H1 (cell line): ENCODE results near the gene FANCM. TPM values are rescaled to one million over a fixed set of nuclear protein-coding genes. Genes with fewer than 3 reads are reported as not detected.

Experiments
- CTCF ChIA-PET: fragments of 300-600 bp; sonication (Branson Sonifier 250); formaldehyde crosslinking; loops from one replicate; lab custom pipeline; 2021; ENCODE audit not compliant: partially characterized antibody; lab: Charles Lee
- POLR2A ChIA-PET: fragments of 300-600 bp; sonication (Branson Sonifier 250); formaldehyde crosslinking; loops from one replicate; lab custom pipeline; 2021; ENCODE audit warnings: inconsistent platforms; ENCODE audit not compliant: partially characterized antibody; lab: Charles Lee
- DNase-seq, 2 experiments: peaks; one replicate each; pipeline versions ENCODE4 v3.0.0 to v3.0.0-alpha.2; 2010 to 2022; ENCODE audit warnings: low spot score in 2 of 2, low read depth in 1 of 2, mixed read lengths in 1 of 2
- FAIRE-seq: peaks from 2 replicates; lab custom pipeline; 2011; peaks lifted over from hg19 to GRCh38; lab: Jason Lieb, UNC
- H2AFZ ChIP-seq: 2 replicates; pipeline ENCODE4 v1.8.1; 2012; ENCODE audit warnings: low read length, inconsistent platforms
- H2AK5ac ChIP-seq: 2 replicates; pipeline ENCODE4 v1.6.1; 2013; ENCODE audit warnings: low read depth, low read length
- H2BK120ac ChIP-seq: replicated peaks from 2 replicates; pipeline ENCODE3; 2013; ENCODE audit warnings: low read depth, low read length, inconsistent platforms
- H2BK12ac ChIP-seq: 2 replicates; pipeline ENCODE4 v1.6.1; 2013; ENCODE audit warnings: low read depth, low read length
- H2BK15ac ChIP-seq: 2 replicates; pipeline ENCODE4 v1.6.1; 2013; ENCODE audit warnings: low read length
- H2BK20ac ChIP-seq: 2 replicates; pipeline ENCODE4 v1.6.1; 2013; ENCODE audit warnings: low read length
- H2BK5ac ChIP-seq: 2 replicates; pipeline ENCODE4 v1.6.1; 2013; ENCODE audit warnings: low read depth, low read length
- H3K14ac ChIP-seq: 2 replicates; pipeline ENCODE4 v1.6.1; 2013; ENCODE audit warnings: inconsistent platforms; ENCODE audit not compliant: insufficient read length
- H3K18ac ChIP-seq: 2 replicates; pipeline ENCODE4 v1.6.1; 2013; ENCODE audit warnings: low read length; ENCODE audit errors: extremely low read depth
- H3K23ac ChIP-seq: 2 replicates; pipeline ENCODE4 v1.6.1; 2013; ENCODE audit warnings: inconsistent platforms; ENCODE audit not compliant: insufficient read length
- H3K23me2 ChIP-seq: 2 replicates; pipeline ENCODE4 v1.6.1; 2013; ENCODE audit warnings: low read depth, low read length
- H3K27ac ChIP-seq: 2 replicates; pipeline ENCODE4 v1.6.1; 2011; ENCODE audit warnings: low read depth, low read length, inconsistent platforms
- H3K27me3 ChIP-seq, 4 experiments: replicated peaks in 1 of 4; 1 replicate in 1 of 4; 2 replicates in 3 of 4; pipeline versions ENCODE4 v1.6.1 to v1.8.1; 2011 to 2013; ENCODE audit warnings: low read length in 3 of 4, mild to moderate bottlenecking in 3 of 4, inconsistent platforms in 2 of 4, mixed read lengths in 2 of 4, moderate library complexity in 1 of 4; ENCODE audit not compliant: control insufficient read depth in 3 of 4, insufficient read depth in 3 of 4; ENCODE audit errors: extremely low read depth in 1 of 4
- H3K36me3 ChIP-seq, 4 experiments: 2 replicates each; pipeline versions ENCODE4 v1.6.1 to v1.8.1; 2011 to 2013; ENCODE audit warnings: mild to moderate bottlenecking in 4 of 4, low read length in 3 of 4, moderate library complexity in 2 of 4, control low read depth in 1 of 4, inconsistent platforms in 1 of 4; ENCODE audit not compliant: insufficient read depth in 4 of 4, control insufficient read depth in 2 of 4
- H3K4ac ChIP-seq: replicated peaks from 2 replicates; pipeline ENCODE3; 2013; ENCODE audit warnings: low read length, low read depth, mixed read lengths, inconsistent platforms; ENCODE audit not compliant: insufficient read length
- H3K4me1 ChIP-seq, 4 experiments: replicated peaks in 1 of 4; 1 replicate in 1 of 4; 2 replicates in 3 of 4; pipeline versions ENCODE4 v1.6.1 to v1.8.1; 2011 to 2013; ENCODE audit warnings: low read length in 3 of 4, inconsistent platforms in 2 of 4, mixed read lengths in 1 of 4; ENCODE audit not compliant: insufficient read depth in 4 of 4, control insufficient read depth in 3 of 4
- H3K4me2 ChIP-seq, 2 experiments: 2 replicates each; pipeline versions ENCODE4 v1.6.1 to v1.8.1; 2011 to 2013; ENCODE audit warnings: low read depth in 2 of 2, low read length in 2 of 2, control low read depth in 1 of 2, inconsistent platforms in 1 of 2, mild to moderate bottlenecking in 1 of 2; ENCODE audit not compliant: insufficient read depth in 1 of 2
- H3K4me3 ChIP-seq, 4 experiments: fragments of 200-600, 300-600 bp in 1 of 4; sonication (generic), shearing (Covaris generic), sonication (Bioruptor Twin) in 1 of 4; 2 replicates each; pipeline versions ENCODE4 v1.5.1 to v1.8.1; 2011 to 2016; ENCODE audit warnings: low read length in 4 of 4, low read depth in 3 of 4, control low read depth in 2 of 4, inconsistent platforms in 2 of 4, mild to moderate bottlenecking in 2 of 4, mixed read lengths in 1 of 4, moderate library complexity in 1 of 4; ENCODE audit not compliant: insufficient read depth in 2 of 4; ENCODE audit errors: extremely low read depth in 1 of 4
- H3K56ac ChIP-seq: replicated peaks from 2 replicates; pipeline ENCODE3; 2013; ENCODE audit warnings: low read depth, mild to moderate bottlenecking, mixed read lengths, low read length, inconsistent platforms; ENCODE audit not compliant: insufficient read length
- H3K79me1 ChIP-seq: 2 replicates; pipeline ENCODE4 v1.6.1; 2013; ENCODE audit warnings: low read depth, low read length, control low read depth
- H3K79me2 ChIP-seq, 2 experiments: 2 replicates each; pipeline versions ENCODE4 v1.6.1 to v1.8.1; 2012 to 2013; ENCODE audit warnings: low read length in 2 of 2, mild to moderate bottlenecking in 2 of 2, inconsistent platforms in 1 of 2; ENCODE audit not compliant: insufficient read depth in 2 of 2, control insufficient read depth in 1 of 2
- H3K9ac ChIP-seq, 4 experiments: replicated peaks in 1 of 4; 1 replicate in 1 of 4; 2 replicates in 3 of 4; pipeline versions ENCODE4 v1.6.1 to v1.8.1; 2011 to 2013; ENCODE audit warnings: low read depth in 3 of 4, low read length in 3 of 4, control low read depth in 2 of 4, mild to moderate bottlenecking in 2 of 4, moderate library complexity in 2 of 4, inconsistent platforms in 1 of 4; ENCODE audit errors: extremely low read depth in 1 of 4
- H3K9me3 ChIP-seq, 2 experiments: 2 replicates each; pipeline versions ENCODE4 v1.6.1 to v1.8.1; 2012 to 2013; ENCODE audit warnings: mild to moderate bottlenecking in 2 of 2, moderate library complexity in 2 of 2, control low read depth in 1 of 2, inconsistent platforms in 1 of 2, low read depth in 1 of 2, low read length in 1 of 2, mixed read lengths in 1 of 2; ENCODE audit not compliant: insufficient read depth in 2 of 2
- H4K20me1 ChIP-seq, 2 experiments: replicated peaks in 1 of 2; 2 replicates each; pipeline versions ENCODE3 to v1.8.1; 2011 to 2013; ENCODE audit warnings: inconsistent platforms in 2 of 2, low read length in 2 of 2, mild to moderate bottlenecking in 1 of 2; ENCODE audit not compliant: insufficient read depth in 2 of 2, control insufficient read depth in 1 of 2
- H4K5ac ChIP-seq: 2 replicates; pipeline ENCODE4 v1.6.1; 2013; ENCODE audit warnings: low read length, low read depth, mixed read lengths, inconsistent platforms; ENCODE audit not compliant: insufficient read length
- H4K8ac ChIP-seq: 2 replicates; pipeline ENCODE4 v1.8.0; 2013; ENCODE audit warnings: mild to moderate bottlenecking, moderate library complexity, low read length, inconsistent platforms; ENCODE audit not compliant: insufficient read depth; ENCODE audit errors: extremely low read depth
- H4K91ac ChIP-seq: replicated peaks from 2 replicates; pipeline ENCODE3; 2013; ENCODE audit warnings: low read length, mixed read lengths, inconsistent platforms; ENCODE audit not compliant: insufficient read length
- CHD2 ChIP-seq: IDR thresholded peaks from 2 replicates; pipeline ENCODE4 v1.6.1; 2012; ENCODE audit warnings: low read length, improper control_type of control experiment
- E2F6 ChIP-seq: IDR thresholded peaks from 2 replicates; pipeline ENCODE4 v1.6.1; 2012; ENCODE audit warnings: inconsistent platforms
- EGR1 ChIP-seq: IDR thresholded peaks from 2 replicates; pipeline ENCODE4 v1.6.1; 2011; ENCODE audit warnings: low read depth, low read length, borderline replicate concordance
- EZH2 ChIP-seq: fragments of 200-600 bp; sonication (generic); IDR thresholded peaks from 2 replicates; pipeline ENCODE4 v1.7.1; 2012; ENCODE audit warnings: low read depth, mild to moderate bottlenecking, moderate library complexity, low read length, inconsistent platforms; ENCODE audit not compliant: severe bottlenecking
- MAFK ChIP-seq: IDR thresholded peaks from 2 replicates; pipeline ENCODE4 v1.6.1; 2012; ENCODE audit warnings: low read depth, mild to moderate bottlenecking, improper control_type of control experiment, low read length
- RFX5 ChIP-seq: IDR thresholded peaks from 2 replicates; pipeline ENCODE4 v1.6.1; 2011; ENCODE audit warnings: low read depth, low read length, improper control_type of control experiment, borderline replicate concordance
- SRF ChIP-seq: IDR thresholded peaks from 2 replicates; pipeline ENCODE4 v1.6.1; 2011; ENCODE audit warnings: mild to moderate bottlenecking, low read depth, low read length, moderate library complexity
- SUZ12 ChIP-seq: fragments of 200-600 bp; sonication (generic); IDR thresholded peaks from 2 replicates; pipeline ENCODE4 v1.6.1; 2012; ENCODE audit warnings: mild to moderate bottlenecking, inconsistent platforms, low read length, moderate library complexity, mixed read lengths
- TEAD4 ChIP-seq: IDR thresholded peaks from 2 replicates; pipeline ENCODE4 v1.6.1; 2012; ENCODE audit warnings: low read depth, low read length, inconsistent platforms, mixed read lengths
- WGBS, 2 experiments: shearing (Covaris generic) in 1 of 2; methylation state at CpG; one replicate each; pipeline versions ENCODE4 v1.1.6 to v1.1.7; 2013 to 2015; ENCODE audit warnings: low lambda C conversion rate in 2 of 2, mixed read lengths in 2 of 2, inconsistent platforms in 1 of 2, low coverage in 1 of 2, missing lambda C conversion rate in 1 of 2; ENCODE audit not compliant: insufficient replicate concordance in 2 of 2, insufficient coverage in 1 of 2, insufficient read length in 1 of 2; ENCODE audit errors: extremely low coverage in 1 of 2, missing lambda C conversion rate in 1 of 2; 5-methylcytosine and 5-hydroxymethylcytosine counted together
- polyA plus RNA-seq, 7 experiments: library from polyadenylated mRNA; depleted of rRNA in 3 of 7; stranded (reverse) in 5 of 7; unstranded in 2 of 7; fragments of >200 nt in 5 of 7; fragments of 200-250 nt in 2 of 7; gene quantifications; 1 replicate in 5 of 7; 2 replicates in 1 of 7; 4 replicates in 1 of 7; pipeline versions ENCODE4 v1.2.1 to v1.2.3, GENCODE V29; 2011 to 2013; ENCODE audit warnings: missing spikeins in 2 of 7, mixed read lengths in 2 of 7
- total RNA-seq: library from RNA; stranded (reverse); fragmentation: NEBNext Ultra II Directional; extraction: Animal tissue kit (Norgen Biotek cat#: 25700); gene quantifications from 2 replicates; pipeline ENCODE4 v1.2.1, GENCODE V29; 2021
- TF ChIP-seq, protein P1 (sequence below): IDR thresholded peaks from 2 replicates; pipeline ENCODE4 v1.6.1; 2012; ENCODE audit warnings: inconsistent platforms

The FANCM gene
- total and polyA plus RNA-seq, 2 of the 8 experiments (the other 6 are each of a cell fraction or from before 2014, with no cell fraction given) = 3.2 to 10.5 TPM

DNA sequence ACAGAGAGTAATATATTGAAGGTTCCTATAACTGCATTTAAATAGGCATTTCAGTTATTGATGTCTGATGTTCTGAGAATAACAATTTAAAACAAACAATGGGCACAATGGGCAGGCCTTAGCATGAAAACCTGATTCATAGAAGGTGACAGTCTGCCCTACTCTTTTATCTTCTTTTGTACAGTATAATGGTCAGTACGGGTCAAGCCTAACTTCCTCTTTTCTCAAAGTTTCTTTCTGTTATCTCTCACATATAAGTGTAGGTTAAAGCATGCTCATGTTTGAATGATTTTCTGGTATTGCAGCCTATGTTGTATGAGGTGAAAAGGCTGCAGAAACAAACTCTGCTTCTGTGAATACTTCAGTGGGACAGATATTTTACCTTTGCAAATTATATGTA lies 15.6 kb upstream of the FANCM start:
- Histone ChIP-seq H3K9me3 (no peaks in the 10 kb centered on the region), H2AK5ac (no peak overlapping the region), H3K23me2 (no peaks in the 10 kb centered on the region), H2AFZ (no peak overlapping the region), H3K4me1 (no peaks in the 10 kb centered on the region), H2BK120ac (no peak overlapping the region), H3K18ac (no peak overlapping the region), H3K4me2 (no peak overlapping the region), H3K27me3 (no peaks in the 10 kb centered on the region), H3K23ac (no peak overlapping the region), H4K5ac (no peak overlapping the region), H2BK12ac (no peak overlapping the region), H3K79me1 (no peaks in the 10 kb centered on the region), H3K79me2 (no peaks in the 10 kb centered on the region), H4K91ac (no peak overlapping the region), H3K36me3 (peaks cover 12 to 91% (median 57%) of the 10 kb centered on the region in 4 experiments), H3K27ac (no peak overlapping the region), H3K4me3 (no peak overlapping the region), H2BK20ac (no peak overlapping the region), H3K9ac (no peak overlapping the region), H3K4ac (no peak overlapping the region), H4K20me1 (peaks cover 0 to 2% of the 10 kb centered on the region in 2 experiments), H3K56ac (no peak overlapping the region), H2BK5ac (no peak overlapping the region), H3K14ac (no peak overlapping the region), H2BK15ac (no peak overlapping the region), H4K8ac (no peak overlapping the region)
- WGBS, 2 experiments = 82% methylated on average over 1 of the region's 1 CpG; no CpG with 5 or more reads in 1 of the 2 experiments
- DNase-seq (no peak), FAIRE-seq (no peak)
- ChIA-PET POLR2A (no interaction called here), CTCF (no interaction called here)
- no peak for TF ChIP-seq CHD2
- no peak for TF ChIP-seq EGR1
- TF ChIP-seq, protein P1, sequence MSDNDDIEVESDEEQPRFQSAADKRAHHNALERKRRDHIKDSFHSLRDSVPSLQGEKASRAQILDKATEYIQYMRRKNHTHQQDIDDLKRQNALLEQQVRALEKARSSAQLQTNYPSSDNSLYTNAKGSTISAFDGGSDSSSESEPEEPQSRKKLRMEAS = no peak
- TF ChIP-seq EZH2 = no peak
- TF ChIP-seq TEAD4 = no peak
- TF ChIP-seq MAFK = no peak
- no peak for TF ChIP-seq E2F6
- TF ChIP-seq SRF = no peak
- no peak for TF ChIP-seq RFX5
- TF ChIP-seq SUZ12 = no peak
